ENCODE measurements around the gene FRMD3. TPM values are rescaled to one million over a fixed set of nuclear protein-coding genes. Genes with fewer than 3 reads are reported as not detected.

The FRMD3 gene
- total and polyA plus RNA-seq, 7 donors = 8.5 to 182 (median 38.7) TPM

DNA sequence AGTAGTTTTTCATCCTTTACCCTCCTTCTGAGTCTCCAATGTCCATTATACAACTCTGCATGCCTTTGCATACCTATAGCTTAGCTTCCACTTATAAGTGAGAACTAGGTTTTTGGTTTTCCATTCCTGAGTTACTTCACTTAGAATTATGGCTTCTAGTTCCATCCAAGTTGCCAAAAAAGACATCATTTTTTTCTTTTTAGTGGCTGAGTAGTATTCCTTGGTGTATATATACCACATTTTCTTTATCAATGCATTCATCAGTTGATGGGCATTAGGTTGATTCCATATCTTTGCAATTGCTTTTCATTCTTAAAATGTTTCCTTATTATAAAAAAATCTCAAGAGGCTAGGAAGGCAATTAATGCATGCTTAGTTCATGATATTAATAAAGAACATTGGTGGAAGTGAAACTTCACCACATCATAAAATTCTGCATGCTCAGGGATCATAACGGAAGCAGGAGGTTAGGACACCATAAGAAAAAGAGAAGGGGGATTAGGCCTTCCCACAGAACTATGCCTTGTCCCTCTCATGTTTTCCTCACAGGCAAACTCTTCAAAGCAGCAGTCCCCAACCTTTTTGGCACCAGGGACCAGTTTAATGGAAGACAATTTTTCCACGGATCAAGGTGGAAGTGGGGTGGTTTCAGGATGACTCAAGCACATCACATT is 105.2 kb downstream of the FRMD3 start:
- ATAC-seq (no peak), DNase-seq (no peak)
- Histone ChIP-seq H3K9me3 (no peaks in the 10 kb centered on the region), H3K4me1 (peaks cover 19% of the 10 kb centered on the region), H3K4me3 (no peak overlapping the region), H3K36me3 (ENCODE audit: insufficient read depth in 1 of 2, low read depth in 1 of 2) (no peaks in the 10 kb centered on the region), H3K27me3 (ENCODE audit: insufficient read depth in 3 of 3, low read length in 2 of 3) (no peaks in the 10 kb centered on the region), H3K27ac (no peak overlapping the region)
- WGBS, 3 donors = 71 to 91% (median 79%) methylated on average over 2 of the region's 2 CpGs
- intact Hi-C loops (cut with DNase I) = loop anchor here in 1 of 2 donors (5.0 kb wide), 1 partner anchor 104 kb away; the partner anchor contains the start of gene FRMD3
- TF ChIP-seq CTCF (IDR thresholded peaks at IDR 0.05) = no peak

DNA sequence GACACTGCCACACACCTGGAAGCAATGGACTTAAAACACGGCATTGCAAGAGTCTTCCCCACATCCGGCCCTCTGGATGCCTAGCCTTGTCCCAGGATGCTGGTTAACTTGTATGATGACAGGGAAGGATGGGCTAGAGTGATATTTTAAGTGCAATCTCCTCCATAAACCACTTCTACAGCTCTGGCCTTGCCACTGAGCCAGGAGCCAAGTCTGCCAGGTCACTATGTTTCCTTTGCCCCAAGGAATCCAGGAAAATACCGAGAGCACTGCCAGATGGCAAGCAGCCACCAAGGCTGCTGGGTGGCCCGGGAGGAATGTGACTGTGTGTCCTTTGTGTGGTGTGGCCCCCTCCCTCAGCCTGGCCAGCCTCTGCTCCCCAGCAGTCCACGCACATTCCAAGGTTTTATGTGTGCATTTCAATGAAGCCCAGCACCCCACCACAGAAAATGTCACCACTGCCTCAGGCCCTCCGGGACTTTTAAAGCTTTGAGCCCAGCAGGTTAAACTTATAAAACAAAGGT is 106.0 kb downstream of the FRMD3 start:
- H3K4me3 ChIP-seq = no peak overlapping the region
- intact Hi-C loops (cut with DNase I) = loop anchor here in 1 of 2 donors (5.0 kb wide), 1 partner anchor 105 kb away; the partner anchor contains the start of gene FRMD3
- no peak for TF ChIP-seq CTCF (IDR thresholded peaks at IDR 0.05)

DNA sequence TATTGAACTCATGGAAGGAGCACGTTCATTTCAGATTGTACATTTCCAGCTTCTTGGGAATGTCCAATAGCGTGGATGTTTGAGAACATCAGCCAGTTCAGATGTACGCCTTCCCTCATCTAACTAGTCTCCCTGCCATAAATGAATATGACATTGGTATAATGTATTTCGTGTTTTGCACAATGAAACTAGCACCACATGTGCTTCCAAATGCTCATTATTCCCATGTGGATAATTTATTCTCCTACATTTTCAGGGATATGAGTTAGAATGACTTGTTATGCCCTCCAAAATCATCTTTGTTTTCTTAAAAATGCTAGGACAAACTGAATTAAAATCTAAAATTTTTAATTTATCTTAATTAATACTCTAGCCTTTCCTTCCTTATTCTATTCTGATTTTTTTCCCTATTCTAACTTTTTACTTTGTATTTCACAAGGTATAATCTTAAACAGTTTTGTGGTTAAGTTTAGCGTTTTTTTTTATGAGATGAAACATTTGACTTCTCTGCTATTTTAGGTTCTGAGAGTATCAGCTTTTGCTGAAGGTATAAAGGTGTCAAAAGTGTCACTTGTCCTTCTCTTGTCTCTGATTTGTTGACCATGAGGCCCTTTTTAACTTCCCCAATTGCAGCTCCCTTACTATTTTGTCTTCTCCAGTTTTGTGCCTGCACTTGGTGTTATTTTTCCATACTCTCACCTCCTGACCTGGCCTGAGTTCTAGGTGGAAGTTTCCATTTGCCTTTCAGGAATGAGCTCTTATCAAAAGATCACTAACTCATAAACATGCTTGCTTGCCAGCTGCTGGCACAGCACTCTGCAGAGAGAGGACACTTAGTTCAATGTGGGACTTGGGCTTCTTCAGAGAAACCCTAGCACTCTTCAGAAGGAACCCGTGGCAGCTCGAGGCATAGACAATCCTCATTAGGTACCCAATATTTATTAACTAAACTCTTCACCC is 106.8 kb downstream of the FRMD3 start:
- Histone ChIP-seq H3K9me3 (no peaks in the 10 kb centered on the region), H3K4me1 (peaks cover 19% of the 10 kb centered on the region), H3K36me3 (ENCODE audit: insufficient read depth in 1 of 2, low read depth in 1 of 2) (no peaks in the 10 kb centered on the region), H3K27me3 (ENCODE audit: insufficient read depth in 3 of 3, low read length in 2 of 3) (no peaks in the 10 kb centered on the region), H3K27ac (peak overlapping the region; percentile 20), H3K4me3 (no peak overlapping the region)
- intact Hi-C loops (cut with DNase I) = loop anchor here in 1 of 2 donors (5.0 kb wide), 1 partner anchor 106 kb away; the partner anchor contains the start of gene FRMD3
- peak in 3 of 4 donors; percentile 26 to 77 (median 60) for ATAC-seq
- WGBS, 3 donors = 40 to 51% (median 40%) methylated on average over 7 of the region's 7 CpGs
- peak; percentile 18 to 55 for DNase-seq
- TF ChIP-seq CTCF (IDR thresholded peaks at IDR 0.05) = no peak

More for the DNA sequence above, 106.0 kb downstream of the FRMD3 start:
- DNase-seq (peak; percentile 66 to 79), ATAC-seq (peak; percentile 55 to 87 (median 76))
- Histone ChIP-seq H3K27me3 (ENCODE audit: insufficient read depth in 3 of 3, low read length in 2 of 3) (no peaks in the 10 kb centered on the region), H3K9me3 (no peaks in the 10 kb centered on the region), H3K4me1 (peaks cover 19% of the 10 kb centered on the region), H3K27ac (peak overlapping the region; percentile 20), H3K36me3 (ENCODE audit: insufficient read depth in 1 of 2, low read depth in 1 of 2) (no peaks in the 10 kb centered on the region)
- WGBS, 3 donors = 7 to 11% (median 8%) methylated on average over 6 of the region's 6 CpGs

- H3K9me3 ChIP-seq = no peaks in the 10 kb centered on the region
- H3K27ac ChIP-seq = no peak overlapping the region
- no peaks in the 10 kb centered on the region for H3K27me3 ChIP-seq (ENCODE audit: insufficient read depth in 3 of 3, low read length in 2 of 3)
- no peak overlapping the region for H3K4me3 ChIP-seq
- no peaks in the 10 kb centered on the region for H3K36me3 ChIP-seq (ENCODE audit: insufficient read depth in 1 of 2, low read depth in 1 of 2)
- intact Hi-C loops (cut with DNase I) = loop anchor here in 1 of 2 donors (5.0 kb wide), 1 partner anchor 107 kb away; the partner anchor contains the start of gene FRMD3
- H3K4me1 ChIP-seq = peaks cover 19% of the 10 kb centered on the region
- peak in 1 of 2 donors; percentile 55 for DNase-seq
- TF ChIP-seq CTCF (IDR thresholded peaks at IDR 0.05) = no peak
- 49 to 74% (median 53%) methylated on average over 4 of the region's 4 CpGs for WGBS, 3 donors
- no peak for ATAC-seq
These were observed 107.5 kb downstream of the FRMD3 start for GRCh38 chr9:83430681-83431080.
